Embryonic facial prominence (tissue), 1 donor: ENCODE results near the gene ABI3BP.

Experiments
- DNase-seq: peaks from one replicate; pipeline ENCODE4 v3.0.0-alpha.2; 2016; ENCODE audit errors: extremely low spot score

ABI3BP gene

DNA sequence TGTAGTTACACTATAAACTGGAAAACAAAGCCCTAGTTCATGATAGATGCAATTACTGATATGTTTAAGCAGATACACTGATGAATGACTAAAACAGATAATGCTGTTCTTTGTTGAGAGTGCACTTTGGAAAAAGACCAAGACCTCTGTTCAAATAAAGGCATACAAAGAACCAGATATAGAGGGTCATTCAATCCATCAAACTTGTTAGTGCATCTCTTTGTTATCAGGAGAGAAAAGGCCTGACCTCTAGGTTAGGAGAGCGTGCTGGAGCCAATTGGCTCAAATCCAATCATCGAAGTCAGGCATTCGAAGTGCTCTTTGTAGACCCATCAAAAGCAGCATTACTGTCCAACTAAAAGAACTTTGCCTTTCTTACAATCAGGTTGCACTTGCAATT lies 159.7 kb downstream of the ABI3BP start:
- DNase-seq = no peak

DNA sequence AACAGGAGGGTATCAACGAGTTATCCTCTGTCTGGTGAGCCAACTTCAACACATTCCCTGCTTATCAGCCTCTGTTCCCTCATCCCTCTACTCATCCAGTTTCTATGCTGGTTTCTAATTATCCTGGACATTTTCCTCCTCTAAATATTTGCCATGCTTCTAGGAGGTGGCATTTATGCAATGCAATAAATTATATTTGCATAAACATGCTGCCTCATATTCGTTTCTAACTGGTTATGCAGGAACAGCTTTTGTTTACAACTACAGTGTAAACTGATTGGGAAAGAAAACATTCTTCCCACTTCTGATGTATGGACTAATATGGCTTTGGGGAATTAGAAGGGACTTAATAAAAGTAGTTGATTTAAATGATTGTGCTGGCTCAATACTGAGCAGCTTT lies 161.6 kb downstream of the ABI3BP start:
- DNase-seq = no peak

GRCh38 chr3:100830931-100831330 lies 162.3 kb downstream of the ABI3BP start:
- no peak for DNase-seq

GRCh38 chr3:100825574-100825973 lies 167.6 kb downstream of the ABI3BP start:
- no peak for DNase-seq

DNA sequence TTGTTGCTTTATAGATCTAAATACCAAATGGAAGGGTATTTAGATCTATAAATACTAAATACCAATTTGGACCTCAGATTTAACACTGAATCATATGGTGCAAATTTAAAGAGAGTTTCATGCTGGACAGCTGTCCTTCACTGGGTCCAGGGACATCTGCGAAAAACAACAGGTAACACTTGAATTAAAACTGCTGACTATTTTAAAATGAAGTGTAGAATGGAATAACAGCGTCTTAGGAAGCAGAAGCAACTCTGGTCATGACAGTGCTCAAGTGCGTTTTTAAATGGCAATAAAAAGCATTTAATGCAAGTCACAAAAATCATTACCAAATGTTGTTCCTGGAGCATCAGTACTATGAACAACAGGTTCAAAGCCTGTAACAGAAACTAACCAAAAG lies 177.6 kb downstream of the ABI3BP start:
- DNase-seq = no peak

- DNase-seq = no peak
These were observed 179.4 kb downstream of the ABI3BP start for GRCh38 chr3:100813828-100814227.

DNA sequence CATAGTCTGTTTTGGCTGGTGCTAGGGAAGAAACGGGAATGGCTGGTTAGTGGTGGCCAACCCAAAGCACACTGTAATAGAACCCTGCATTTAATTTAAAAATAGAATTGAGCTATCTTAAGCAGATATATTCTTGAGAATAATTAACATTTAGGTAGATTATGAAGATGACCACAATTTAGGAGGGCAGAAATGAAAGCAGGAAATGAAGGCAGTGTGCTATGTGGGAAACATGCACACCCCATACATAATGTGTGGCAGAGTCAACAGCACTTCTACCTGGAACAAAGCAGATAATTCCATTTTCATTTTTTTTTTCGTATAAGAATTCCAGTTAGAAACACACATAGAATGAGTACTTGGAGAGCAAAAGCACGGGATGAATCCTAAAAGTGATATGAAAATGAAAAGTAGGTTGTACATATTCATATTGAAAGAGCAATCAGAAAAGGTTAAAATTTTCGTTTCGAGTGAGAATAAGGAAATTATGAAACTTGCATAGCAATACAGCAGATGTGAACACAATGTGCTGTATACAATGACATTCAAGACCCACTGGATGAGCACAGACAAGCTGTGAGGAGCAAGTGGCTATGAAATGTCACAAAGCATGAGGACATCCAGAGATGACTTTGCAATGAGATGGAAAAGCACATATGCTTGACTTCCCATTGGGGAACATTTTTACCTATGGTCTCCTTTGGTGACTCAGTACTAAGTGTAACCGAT lies 181.3 kb downstream of the ABI3BP start:
- no peak for DNase-seq

- DNase-seq = no peak
These were observed 182.6 kb downstream of the ABI3BP start for GRCh38 chr3:100810671-100811070.

GRCh38 chr3:100804631-100805030 lies 188.6 kb downstream of the ABI3BP start:
- no peak for DNase-seq

GRCh38 chr3:100803711-100804110 lies 189.5 kb downstream of the ABI3BP start:
- DNase-seq = no peak

DNA sequence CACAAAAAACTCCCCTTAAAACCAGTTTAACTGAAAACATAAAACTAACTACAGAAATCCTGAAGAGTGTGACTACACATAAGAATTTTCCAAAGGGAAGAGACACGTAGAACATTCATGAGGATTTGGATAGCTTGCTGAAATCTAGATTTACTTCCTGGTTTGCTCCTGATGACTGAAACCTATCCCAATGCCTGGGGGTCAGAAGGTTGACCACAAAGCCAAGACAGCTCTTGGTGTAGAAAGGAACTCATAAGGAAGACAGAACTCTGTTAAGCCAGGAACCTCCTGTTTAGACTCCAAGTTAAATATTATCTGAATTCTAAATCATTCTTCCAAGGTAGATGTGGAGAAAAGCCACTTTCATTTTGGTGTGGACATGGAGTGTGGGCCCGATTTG lies 191.1 kb downstream of the ABI3BP start:
- DNase-seq = no peak

DNA sequence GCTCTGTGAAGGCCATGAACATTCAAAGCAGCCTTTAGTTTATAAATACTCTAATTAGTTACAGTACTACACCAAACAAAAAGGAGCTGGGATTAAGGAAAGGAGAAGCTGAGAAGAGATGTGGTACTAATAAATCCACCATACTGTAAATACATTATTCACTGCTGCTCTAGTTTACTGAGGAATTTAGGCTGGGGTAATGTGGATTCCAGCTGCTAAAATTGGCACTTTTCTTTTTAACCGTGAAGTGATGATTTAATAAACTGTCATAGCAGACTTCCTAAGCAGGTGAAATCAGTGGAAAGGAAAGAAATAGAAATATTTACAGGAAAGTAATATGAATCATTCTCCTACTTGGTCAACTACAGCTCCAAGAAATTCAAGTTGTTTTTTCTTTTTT lies 195.2 kb downstream of the ABI3BP start:
- DNase-seq = no peak

DNA sequence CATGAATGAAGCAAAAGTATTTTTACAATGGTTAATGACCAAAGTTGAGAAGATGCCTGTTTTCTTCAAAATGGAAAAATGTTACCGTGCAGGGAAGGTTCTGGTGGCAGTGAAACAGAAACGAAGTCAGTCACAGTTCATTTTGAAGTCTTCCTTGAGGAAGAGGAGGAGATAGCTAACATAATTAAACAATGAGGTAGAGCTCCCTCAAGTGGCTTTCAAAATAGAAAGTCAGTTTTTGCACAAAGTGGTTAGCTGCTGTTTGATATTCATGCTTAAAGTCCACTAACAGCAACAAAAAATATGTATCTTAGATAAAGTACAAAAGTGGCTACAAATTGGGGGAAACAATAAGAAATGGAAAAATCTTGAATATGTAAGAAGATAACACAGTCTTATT lies 196.7 kb downstream of the ABI3BP start:
- no peak for DNase-seq

GRCh38 chr3:100789579-100789978 lies 203.6 kb downstream of the ABI3BP start:
- DNase-seq = no peak

- no peak for DNase-seq
These were observed 209.6 kb downstream of the ABI3BP start for GRCh38 chr3:100783619-100784018.

- DNase-seq = peak; percentile 52
These were observed 210.3 kb downstream of the ABI3BP start for GRCh38 chr3:100782906-100783305.

DNA sequence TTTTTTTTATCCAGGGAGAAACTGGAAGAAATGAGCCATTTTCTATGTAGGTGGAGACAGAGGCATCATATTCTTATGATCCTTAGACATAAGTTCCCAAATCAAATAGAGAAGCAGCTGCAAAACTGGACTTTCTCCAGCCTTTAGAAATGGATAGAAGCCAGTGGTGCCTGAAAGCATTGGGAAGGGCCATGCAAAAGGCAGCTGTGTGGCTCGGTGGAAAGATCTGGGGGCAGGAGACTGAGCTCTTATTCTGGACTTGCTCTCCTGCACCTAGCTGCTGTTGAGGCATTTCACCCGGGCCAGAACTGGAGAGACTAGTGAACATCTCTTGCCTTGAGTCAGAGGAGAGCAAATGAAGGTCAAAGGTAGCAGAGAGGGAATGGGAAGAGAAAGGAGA lies 210.9 kb downstream of the ABI3BP start:
- DNase-seq = no peak

DNA sequence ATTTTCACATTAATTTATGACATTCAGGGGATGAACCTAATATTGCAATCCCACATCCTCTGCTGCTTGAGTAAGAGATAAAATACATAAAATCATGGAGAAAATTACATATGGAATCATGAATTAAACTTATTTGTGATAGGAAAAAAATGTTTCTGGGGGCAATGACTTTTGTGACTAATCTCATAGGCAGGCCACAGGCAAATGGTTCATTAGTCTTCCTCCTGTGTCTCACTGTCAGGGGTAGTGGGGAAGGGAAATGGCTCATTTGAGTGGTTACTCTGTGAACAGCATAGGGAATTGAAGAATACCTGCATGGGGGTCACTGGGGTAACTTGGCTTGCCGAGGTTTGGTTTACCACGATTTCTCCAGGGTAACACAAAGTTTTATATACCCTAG lies 211.9 kb downstream of the ABI3BP start:
- no peak for DNase-seq

DNA sequence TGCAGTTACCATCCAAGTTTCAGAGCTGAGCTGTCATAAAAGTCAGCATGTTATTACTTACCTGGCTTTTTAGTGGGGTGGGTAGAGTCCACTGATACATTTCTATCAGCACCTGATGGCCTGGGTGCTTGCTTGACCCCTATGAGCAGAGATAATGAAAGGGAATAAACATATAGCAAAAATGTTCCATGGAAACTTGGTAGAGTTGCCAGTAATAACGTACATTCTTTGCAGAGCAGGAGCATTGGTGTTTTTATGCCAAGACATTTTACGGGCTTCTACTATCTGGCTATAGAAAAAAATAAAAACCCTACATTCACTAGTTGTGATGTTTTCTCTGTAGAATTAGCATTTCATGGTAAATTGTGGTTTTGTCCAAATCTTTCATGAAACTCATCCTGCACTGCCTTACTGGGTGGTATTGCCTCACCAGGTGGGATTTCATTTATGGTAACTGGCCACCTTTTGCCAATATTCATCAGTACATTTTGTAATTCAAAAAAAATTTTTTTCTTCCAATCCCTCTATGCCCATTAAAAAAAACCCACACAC lies 213.1 kb downstream of the ABI3BP start:
- DNase-seq = no peak

GRCh38 chr3:100779480-100779879 lies 213.7 kb downstream of the ABI3BP start:
- DNase-seq = no peak

DNA sequence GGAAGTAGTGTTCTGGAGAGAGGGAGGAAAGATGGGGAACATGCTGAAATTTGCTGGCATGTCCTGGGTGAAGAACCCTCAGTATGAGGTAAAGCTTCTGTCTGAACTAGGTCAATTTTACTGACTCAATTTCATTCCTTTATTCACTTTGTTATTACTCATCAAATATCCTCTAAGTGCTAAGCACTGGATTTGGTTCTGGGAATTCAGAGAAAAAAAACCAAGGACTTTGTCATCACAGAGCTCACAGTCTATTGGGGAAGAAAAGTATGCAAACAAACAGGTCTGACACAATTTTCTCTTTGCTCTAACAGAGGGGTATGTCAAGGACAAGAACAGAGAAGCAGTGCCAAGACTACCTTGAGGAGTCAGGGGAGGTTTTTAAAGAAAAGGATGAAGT lies 215.9 kb downstream of the ABI3BP start:
- no peak for DNase-seq

GRCh38 chr3:100776746-100777145 lies 216.5 kb downstream of the ABI3BP start:
- no peak for DNase-seq

GRCh38 chr3:100776097-100776729 lies 217.0 kb downstream of the ABI3BP start:
- DNase-seq = no peak
